Lower leg skin (tissue), 4 donors: ENCODE results near the gene HOXD9. TPM values are rescaled to one million over a fixed set of nuclear protein-coding genes. Genes with fewer than 3 reads are reported as not detected.

ENCODE experiments used
- DNase-seq, 2 donors: peaks; one replicate each; pipeline ENCODE4 v3.0.0-alpha.2; 2019; ENCODE audit warnings: low spot score in 2 of 2
- H3K4me3 ChIP-seq: fragments of 200-600 bp; sonication (generic); 2 replicates; pipeline ENCODE4 v1.5.1; 2017; ENCODE audit warnings: mild to moderate bottlenecking, low read depth; ENCODE audit not compliant: poor library complexity, severe bottlenecking
- CTCF ChIP-seq, 3 donors: fragments of 450-650 bp; IDR thresholded peaks; one replicate each; pipeline ENCODE4 v1.5.1; 2016; ENCODE audit warnings: antibody characterized with exemption in 3 of 3, mild to moderate bottlenecking in 3 of 3, moderate library complexity in 2 of 3
- POLR2A ChIP-seq, 2 donors: fragments of 450-650 bp; IDR thresholded peaks; one replicate each; pipeline ENCODE4 v1.6.1; 2016 to 2017; ENCODE audit warnings: antibody characterized with exemption in 2 of 2, mild to moderate bottlenecking in 1 of 2, moderate library complexity in 1 of 2
- WGBS, 2 donors: methylation state at CpG; one replicate each; pipeline ENCODE4 v1.1.5; 2018; 5-methylcytosine and 5-hydroxymethylcytosine counted together
- intact Hi-C: fragments of 100-400 bp; cut with DNase I; formaldehyde crosslinking; loops from one replicate; pipeline ENCODE4 v1.15.0; 2023; ENCODE audit warnings: low total_unique reads
- total RNA-seq, 4 donors: library from RNA; depleted of rRNA; stranded (reverse); fragments of >200 nt; gene quantifications; one replicate each; pipeline ENCODE4 v1.1.0, GENCODE V29; 2016

The HOXD9 gene
- total RNA-seq, 4 donors from 2014 or later: 0.89 to 5.3 (median 2.1) TPM

GRCh38 chr2:176145085-176145969 is 22.8 kb downstream of the HOXD9 start:
- intact Hi-C loops: no loop called here
- TF ChIP-seq CTCF (IDR thresholded peaks at IDR 0.05): no peak
- TF ChIP-seq POLR2A (IDR thresholded peaks at IDR 0.05): no peak
- 73 to 87% methylated on average over 4 of the region's 4 CpGs for WGBS, 2 donors
- H3K4me3 ChIP-seq: no peak overlapping the region
- DNase-seq: peak in 1 of 2 donors; percentile 42

- 43% methylated on average over 6 of the region's 6 CpGs for WGBS, 2 donors
- TF ChIP-seq POLR2A (IDR thresholded peaks at IDR 0.05): no peak
- no peak for TF ChIP-seq CTCF (IDR thresholded peaks at IDR 0.05)
- H3K4me3 ChIP-seq: no peak overlapping the region
- no peak for DNase-seq
- intact Hi-C loops: no loop called here
Observed at GRCh38 chr2:176146101-176146500, 23.6 kb downstream of the HOXD9 start.

GRCh38 chr2:176146645-176147044 is 24.1 kb downstream of the HOXD9 start:
- no peak for TF ChIP-seq POLR2A (IDR thresholded peaks at IDR 0.05)
- no peak for TF ChIP-seq CTCF (IDR thresholded peaks at IDR 0.05)
- intact Hi-C loops: no loop called here
- H3K4me3 ChIP-seq: no peak overlapping the region
- no peak for DNase-seq

- intact Hi-C loops: no loop called here
- 69 to 71% methylated on average over 32 of the region's 32 CpGs for WGBS, 2 donors
- no peak overlapping the region for H3K4me3 ChIP-seq
- DNase-seq: peak in 1 of 2 donors; percentile 76
- TF ChIP-seq CTCF (IDR thresholded peaks at IDR 0.05): no peak
- no peak for TF ChIP-seq POLR2A (IDR thresholded peaks at IDR 0.05)
Observed at GRCh38 chr2:176147210-176147799, 24.8 kb downstream of the HOXD9 start.

GRCh38 chr2:176147800-176148496 is 25.4 kb downstream of the HOXD9 start:
- H3K4me3 ChIP-seq: no peak overlapping the region
- peak in 1 of 2 donors; percentile 65 for DNase-seq
- intact Hi-C loops: no loop called here
- TF ChIP-seq POLR2A (IDR thresholded peaks at IDR 0.05) (no peak), CTCF (IDR thresholded peaks at IDR 0.05) (no peak)
- WGBS, 2 donors: 50 to 56% methylated on average over 31 of the region's 31 CpGs
